ENCODE data around the gene WDR33. TPM values are rescaled to one million over a fixed set of nuclear protein-coding genes. Genes with fewer than 3 reads are reported as not detected.

WDR33 gene
- total and polyA plus RNA-seq, 9 donors, result 16.3 to 56.2 (median 46.7) TPM

DNA sequence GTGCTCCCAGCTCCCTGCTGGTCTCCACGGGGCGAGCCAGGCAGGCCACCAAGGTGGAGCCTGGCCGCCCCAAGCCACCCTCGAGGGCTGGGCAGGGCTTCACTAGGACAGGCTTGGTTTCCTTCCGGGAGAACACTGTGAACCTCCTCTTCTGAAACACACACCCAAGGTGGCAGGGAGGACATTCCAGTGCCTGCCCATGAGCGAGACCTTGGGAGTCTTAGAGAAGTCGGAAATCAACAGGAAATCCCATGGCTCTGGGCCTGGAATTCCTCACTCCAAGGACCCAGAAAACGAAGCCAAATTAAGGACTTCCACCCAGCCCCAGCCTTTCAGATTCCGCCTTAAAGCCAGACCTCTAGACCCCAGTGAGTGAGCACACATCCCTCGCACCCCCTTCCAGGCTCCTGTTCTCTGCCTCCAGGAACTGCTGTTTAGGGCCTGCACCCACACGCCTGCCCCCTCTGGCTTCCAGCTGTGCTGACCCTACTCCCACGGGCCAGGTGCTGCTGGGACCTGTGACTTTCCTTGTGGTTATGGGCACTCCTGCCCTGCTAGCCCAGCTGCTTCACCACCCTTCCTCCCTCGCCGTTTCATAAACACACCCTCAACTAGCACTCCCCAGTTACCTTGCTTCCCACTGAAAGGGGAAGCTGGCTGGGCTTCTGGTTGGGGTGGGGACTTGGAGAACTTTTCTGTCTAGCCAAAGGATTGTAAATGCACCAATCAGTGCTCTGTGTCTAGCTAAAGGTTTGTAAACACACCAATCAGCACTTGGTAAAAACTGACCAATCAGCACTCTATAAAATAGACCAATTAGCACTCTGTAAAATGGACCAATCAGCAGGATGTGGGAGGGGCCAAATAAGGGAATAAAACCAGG lies 151.3 kb downstream of the WDR33 start:
- H3K27me3 ChIP-seq, result no peaks in the 10 kb centered on the region
- H3K4me3 ChIP-seq, result no peak overlapping the region
- H3K36me3 ChIP-seq, result no peaks in the 10 kb centered on the region
- 33 to 48% (median 37%) methylated on average over 14 of the region's 14 CpGs for WGBS, 3 donors
- intact Hi-C loops (cut with DNase I), result no loop called here
- H3K9me3 ChIP-seq, result no peaks in the 10 kb centered on the region
- peaks cover 10% of the 10 kb centered on the region for H3K4me1 ChIP-seq (ENCODE audit: insufficient read depth)
- DNase-seq, result no peak
- H3K27ac ChIP-seq, result no peak overlapping the region
- no peak for TF ChIP-seq EP300 (IDR thresholded peaks at IDR 0.05)
- no peak for TF ChIP-seq CTCF (IDR thresholded peaks at IDR 0.05)
- TF ChIP-seq POLR2A (IDR thresholded peaks at IDR 0.05), result no peak

DNA sequence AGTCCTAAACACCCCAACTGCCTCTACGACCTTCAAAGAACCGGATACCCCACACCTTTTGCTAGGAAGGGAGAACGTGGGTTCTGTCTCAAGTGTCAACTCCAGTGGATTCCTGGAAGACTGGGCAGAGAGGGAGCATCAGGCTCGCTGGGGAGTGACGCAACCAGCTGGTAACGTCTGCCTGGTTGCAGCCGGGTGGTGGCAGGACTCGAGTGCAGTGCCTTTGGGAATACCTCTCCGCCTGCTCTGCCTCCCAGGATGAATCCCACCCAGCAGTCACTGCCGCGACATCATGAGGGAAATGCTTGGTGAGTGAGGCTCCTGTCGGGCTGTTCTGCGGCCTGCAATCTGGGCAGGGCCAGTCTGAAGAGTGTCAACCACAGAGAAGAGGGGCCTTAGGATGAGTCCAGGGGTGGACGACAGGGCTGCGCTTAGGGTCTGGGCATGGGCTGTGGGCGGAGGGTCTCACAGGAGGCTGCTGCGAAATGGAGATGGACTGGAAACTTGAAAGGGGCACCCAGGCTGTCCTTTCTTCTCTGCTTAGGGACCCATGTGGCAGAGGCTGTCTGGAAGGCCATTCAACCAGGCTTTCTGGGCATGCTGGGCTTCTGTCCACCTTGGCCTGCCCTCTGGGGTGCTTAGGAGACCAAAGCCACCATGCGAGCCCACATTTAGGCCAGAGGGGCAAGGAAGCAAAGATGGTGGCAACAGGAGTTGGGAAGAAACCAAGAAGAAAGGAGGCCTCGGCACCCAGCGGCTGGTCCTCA lies 152.1 kb downstream of the WDR33 start:
- TF ChIP-seq EP300 (IDR thresholded peaks at IDR 0.05) (no peak), CTCF (IDR thresholded peaks at IDR 0.05) (no peak), POLR2A (IDR thresholded peaks at IDR 0.05) (no peak)
- H3K27me3 ChIP-seq, result no peaks in the 10 kb centered on the region
- H3K9me3 ChIP-seq, result no peaks in the 10 kb centered on the region
- no peak overlapping the region for H3K4me3 ChIP-seq
- no peaks in the 10 kb centered on the region for H3K36me3 ChIP-seq
- H3K27ac ChIP-seq, result no peak overlapping the region
- intact Hi-C loops (cut with DNase I), result no loop called here
- WGBS, 3 donors, result 89 to 91% (median 91%) methylated on average over 20 of the region's 20 CpGs
- DNase-seq, result no peak
- peaks cover 10% of the 10 kb centered on the region for H3K4me1 ChIP-seq (ENCODE audit: insufficient read depth)

GRCh38 chr2:127658146-127658545 lies 152.8 kb downstream of the WDR33 start:
- H3K9me3 ChIP-seq, result no peaks in the 10 kb centered on the region
- DNase-seq, result no peak
- H3K36me3 ChIP-seq, result no peaks in the 10 kb centered on the region
- no peaks in the 10 kb centered on the region for H3K27me3 ChIP-seq
- intact Hi-C loops (cut with DNase I), result no loop called here
- 92 to 95% (median 92%) methylated on average over 6 of the region's 6 CpGs for WGBS, 3 donors
- no peak overlapping the region for H3K4me3 ChIP-seq
- TF ChIP-seq POLR2A (IDR thresholded peaks at IDR 0.05), result no peak
- no peak for TF ChIP-seq EP300 (IDR thresholded peaks at IDR 0.05)
- TF ChIP-seq CTCF (IDR thresholded peaks at IDR 0.05), result no peak
- peaks cover 10% of the 10 kb centered on the region for H3K4me1 ChIP-seq (ENCODE audit: insufficient read depth)
- H3K27ac ChIP-seq, result no peak overlapping the region

- TF ChIP-seq POLR2A (IDR thresholded peaks at IDR 0.05), result no peak
- TF ChIP-seq EP300 (IDR thresholded peaks at IDR 0.05), result no peak
- TF ChIP-seq CTCF (IDR thresholded peaks at IDR 0.05), result no peak
- Histone ChIP-seq H3K36me3 (no peaks in the 10 kb centered on the region), H3K9me3 (no peaks in the 10 kb centered on the region), H3K27ac (no peak overlapping the region), H3K27me3 (no peaks in the 10 kb centered on the region), H3K4me3 (no peak overlapping the region), H3K4me1 (ENCODE audit: insufficient read depth) (peaks cover 10% of the 10 kb centered on the region)
- DNase-seq, result no peak
- intact Hi-C loops (cut with DNase I), result no loop called here
- WGBS, 3 donors, result 91 to 96% (median 95%) methylated on average over 17 of the region's 17 CpGs
Observed at GRCh38 chr2:127657232-127657595, 153.8 kb downstream of the WDR33 start.
